SK-N-MC (cell line): ENCODE results near the gene FAM3B.

Experiments used
- EZH2 ChIP-seq: fragments of 200-600 bp; sonication (generic); IDR thresholded peaks from one replicate; pipeline ENCODE4 v1.6.1; 2017; ENCODE audit warnings: antibody characterized with exemption
- FOXP2 ChIP-seq: optimal IDR thresholded peaks from 2 replicates; pipeline ENCODE3; 2011; ENCODE audit warnings: mild to moderate bottlenecking, moderate library complexity; ENCODE audit not compliant: insufficient read depth; ENCODE audit errors: extremely low read length, control extremely low read depth
- POLR2AphosphoS5 ChIP-seq: IDR thresholded peaks from 2 replicates; pipeline ENCODE4 v1.6.1; 2012; ENCODE audit warnings: mild to moderate bottlenecking, low read depth, low read length, borderline replicate concordance

DNA sequence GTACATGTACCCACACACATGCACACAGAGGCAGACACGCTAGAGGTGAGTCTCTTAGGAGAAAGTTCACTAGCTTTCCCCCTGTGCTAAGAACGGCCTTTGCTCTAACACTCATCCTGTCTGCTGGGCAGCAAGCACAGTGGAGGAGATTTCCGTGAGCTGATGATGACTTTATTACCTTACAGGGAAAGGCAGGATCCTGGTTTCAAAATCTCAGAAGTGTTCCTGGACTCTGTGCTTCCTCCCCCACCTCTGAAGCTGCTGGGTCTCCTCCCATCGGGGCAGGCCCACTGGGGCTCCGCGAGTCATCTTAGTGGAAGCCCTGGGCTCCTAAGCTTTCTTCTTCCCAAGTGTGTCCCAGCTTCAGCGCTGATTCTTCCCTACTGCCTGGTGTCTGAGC lies 2.7 kb downstream of the FAM3B start:
- TF ChIP-seq EZH2 (no peak), POLR2AphosphoS5 (no peak), FOXP2 (no peak)
